Measurements from ENCODE around the gene SMARCAL1.
A peak's percentile ranks its signal among the peaks of the same experiment; 100 is the strongest.
"Not testable (repeated sequence)": the region's sequence is repeated elsewhere in the genome, so short reads cannot be mapped to it uniquely, and the experiment has no call there.

The SMARCAL1 gene

DNA sequence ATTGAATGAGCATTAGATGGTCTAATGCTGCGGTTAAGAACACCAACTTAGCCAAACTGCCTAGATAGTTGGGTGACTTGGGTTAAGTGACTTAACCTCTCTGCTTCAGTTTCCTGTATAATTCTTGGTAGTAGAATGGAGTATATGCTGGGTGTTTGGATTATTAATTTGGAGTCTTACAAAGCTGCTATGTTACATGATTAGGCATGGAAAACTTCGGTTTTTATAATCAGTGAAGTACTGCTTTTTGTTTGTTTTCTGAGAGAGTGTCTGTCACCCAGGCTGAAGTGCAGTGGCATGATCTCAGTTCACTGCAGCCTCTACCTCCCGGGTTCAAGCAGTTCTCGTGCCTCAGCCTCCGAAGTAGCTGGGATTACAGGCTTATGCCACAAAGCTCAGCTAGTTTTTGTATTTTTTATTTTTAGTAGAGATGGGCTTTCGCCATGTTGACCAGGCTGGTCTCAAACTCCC, 90.9 kb downstream of the SMARCAL1 start:
- no peak for DNase-seq

GRCh38 chr2:216503697-216504375, 91.6 kb downstream of the SMARCAL1 start:
- no peak for DNase-seq

DNA sequence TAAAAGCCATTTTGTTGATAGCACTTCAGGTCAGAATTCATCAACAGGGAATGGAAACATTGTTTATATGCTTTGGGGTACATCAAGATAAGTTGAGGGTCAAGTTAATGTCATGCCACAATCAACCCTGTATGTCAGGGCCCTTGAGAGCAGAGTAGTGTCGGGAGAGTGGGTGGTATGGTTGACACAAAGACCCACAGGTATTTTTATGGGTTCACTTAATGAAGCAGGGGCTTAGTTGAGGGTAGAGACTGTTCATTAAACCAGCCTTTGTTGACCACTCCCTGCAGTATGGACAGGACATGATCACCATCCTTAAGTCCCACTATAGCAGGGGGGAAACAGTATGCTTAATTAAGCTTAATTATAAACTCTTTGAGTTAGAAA, 92.1 kb downstream of the SMARCAL1 start:
- DNase-seq: no peak

DNA sequence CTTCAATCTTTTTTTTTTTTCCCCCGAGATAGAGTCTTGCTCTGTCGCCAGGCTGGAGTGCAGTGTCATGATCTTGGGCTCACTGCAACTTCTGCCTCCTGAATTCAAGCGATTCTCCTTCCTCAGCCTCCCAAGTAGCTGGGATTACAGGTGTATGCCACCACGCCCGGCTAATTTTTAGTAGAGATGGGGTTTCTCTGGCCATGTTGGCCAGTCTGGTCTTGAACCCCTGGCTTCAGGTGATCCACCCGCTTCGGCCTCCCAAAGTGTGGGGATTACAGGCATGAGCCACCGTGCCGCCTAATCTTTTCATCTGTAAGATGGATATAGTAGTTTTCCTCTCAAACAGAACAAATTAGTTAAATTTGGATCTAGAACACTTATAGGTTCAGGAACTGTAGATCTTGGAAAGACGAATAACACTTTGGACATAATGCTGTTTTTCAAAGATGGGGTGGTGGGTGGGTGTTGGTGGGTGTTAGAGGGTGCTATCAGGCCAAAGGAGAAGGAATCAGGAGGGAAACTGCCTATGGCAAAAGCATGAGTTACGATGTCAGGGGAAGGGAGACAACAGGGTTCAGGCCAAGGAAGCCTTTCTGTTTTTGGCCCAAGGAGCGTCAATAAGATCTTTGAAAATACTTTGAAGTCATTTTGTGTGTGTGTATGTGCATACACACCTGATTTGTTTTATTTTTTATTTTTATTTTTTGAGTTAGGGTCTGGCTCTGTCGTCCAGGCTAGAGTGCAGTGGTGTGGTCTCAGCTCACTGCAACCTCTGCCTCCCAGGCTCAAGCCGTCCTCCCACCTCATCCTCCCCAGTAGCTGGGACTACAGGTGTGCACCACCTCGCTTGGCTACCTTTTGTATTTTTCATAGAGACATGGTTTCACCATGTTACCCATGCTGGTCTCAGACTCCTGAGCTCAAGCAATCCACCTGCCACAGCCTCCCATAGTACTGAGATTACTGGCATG, 93.1 kb downstream of the SMARCAL1 start:
- no peak for DNase-seq

DNA sequence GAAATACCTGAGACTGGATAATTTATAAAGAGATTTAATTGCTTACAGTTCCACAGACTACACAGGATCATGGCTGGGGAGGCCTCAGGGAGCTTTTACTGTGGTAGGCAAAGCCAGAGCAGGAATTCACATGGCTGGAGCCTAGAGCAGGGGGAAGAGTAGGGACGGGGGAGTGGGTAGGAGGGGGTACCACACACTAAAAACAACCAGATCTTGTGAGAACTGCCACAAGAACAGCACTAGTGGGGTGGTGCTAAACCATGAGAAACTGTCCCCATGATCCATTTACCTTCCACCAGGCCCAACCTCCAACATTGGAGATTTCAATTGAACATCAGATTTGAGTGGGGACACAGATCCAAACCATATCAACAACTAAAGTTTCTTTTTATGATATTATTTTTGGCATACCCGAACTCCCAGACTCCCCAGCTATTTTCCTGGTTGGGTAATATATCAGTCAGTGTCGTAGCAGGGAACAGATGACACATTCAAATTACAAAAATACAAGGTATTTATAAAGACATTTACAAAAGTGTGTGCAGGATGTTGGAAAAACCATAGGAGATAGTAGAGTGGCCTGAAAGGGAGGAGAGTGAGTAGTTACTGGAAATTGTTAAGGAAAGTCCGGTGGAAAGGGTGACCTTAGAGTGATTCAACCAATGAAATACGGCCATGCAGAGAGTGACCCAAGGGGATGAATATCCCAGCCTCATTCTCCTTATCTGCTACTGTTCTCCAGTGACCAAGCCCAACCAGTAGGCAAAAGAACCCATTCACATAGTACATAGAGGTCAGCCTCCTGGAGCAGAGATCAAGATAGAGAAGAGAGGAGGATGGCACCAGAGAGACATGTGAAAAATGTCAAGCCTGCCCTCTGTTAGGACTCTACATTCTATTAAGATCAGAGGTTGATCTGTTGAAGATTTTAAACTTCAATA, 95.2 kb downstream of the SMARCAL1 start:
- no peak for DNase-seq

GRCh38 chr2:216508229-216508628, 95.9 kb downstream of the SMARCAL1 start:
- no peak for DNase-seq

DNA sequence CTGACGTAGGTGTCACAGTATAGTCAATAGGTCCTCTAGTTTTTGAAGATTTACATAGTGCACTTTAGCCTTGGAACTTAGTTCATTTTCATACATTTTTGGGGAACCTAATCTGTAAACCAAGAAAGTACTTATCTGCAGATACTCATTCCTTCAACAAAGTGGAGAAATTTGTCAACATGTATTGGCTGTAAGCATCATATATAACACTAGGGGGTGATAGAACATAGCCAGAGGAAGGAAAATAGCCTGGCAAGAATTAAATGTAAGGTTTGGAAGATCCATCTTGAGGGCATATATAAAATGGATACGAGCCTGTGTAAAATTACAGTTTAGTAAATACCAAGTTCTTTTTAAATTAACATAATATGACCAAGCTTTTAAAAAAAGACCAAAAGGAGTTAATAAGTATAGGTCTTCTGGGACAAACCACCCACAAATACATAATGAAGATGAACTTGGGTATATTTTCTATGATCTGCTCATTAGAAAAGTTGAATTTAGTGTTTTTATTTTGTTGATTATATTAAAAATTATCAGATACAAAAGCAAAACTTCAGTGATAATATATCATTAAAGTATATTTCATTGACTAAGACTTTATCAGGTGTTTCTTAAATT, 104.6 kb downstream of the SMARCAL1 start:
- DNase-seq: peak; percentile 25

- no peak for DNase-seq
Observed at GRCh38 chr2:216517447-216518225, 105.4 kb downstream of the SMARCAL1 start.

DNA sequence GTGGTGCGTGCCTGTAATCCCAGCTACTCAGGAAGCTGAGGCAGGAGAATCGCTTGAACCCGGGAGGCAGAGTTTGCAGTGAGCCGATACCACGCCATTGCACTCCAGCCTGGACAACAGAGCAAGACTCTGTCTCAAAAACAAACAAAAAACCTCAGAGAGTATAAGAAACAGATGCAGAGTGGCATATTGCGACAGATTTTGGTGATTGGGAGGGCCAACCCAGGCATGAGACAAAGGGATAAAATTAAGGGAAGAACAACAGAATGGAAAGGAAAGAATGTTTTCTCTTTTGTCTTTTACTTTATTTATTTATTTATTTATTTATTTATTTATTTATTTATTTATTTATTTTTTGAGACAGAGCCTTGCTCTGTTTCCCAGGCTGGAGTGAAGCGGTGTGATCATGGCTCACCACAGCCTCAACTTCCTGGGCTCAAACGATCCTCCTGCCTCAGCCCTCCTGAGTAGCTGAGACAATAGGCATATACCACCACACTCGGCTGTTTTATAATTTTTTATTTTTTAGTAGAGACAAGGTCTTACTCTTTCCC, 106.4 kb downstream of the SMARCAL1 start:
- DNase-seq: not testable (repeated sequence)

- DNase-seq: peak; percentile 73
Observed at GRCh38 chr2:216519154-216519762, 107.0 kb downstream of the SMARCAL1 start.

DNA sequence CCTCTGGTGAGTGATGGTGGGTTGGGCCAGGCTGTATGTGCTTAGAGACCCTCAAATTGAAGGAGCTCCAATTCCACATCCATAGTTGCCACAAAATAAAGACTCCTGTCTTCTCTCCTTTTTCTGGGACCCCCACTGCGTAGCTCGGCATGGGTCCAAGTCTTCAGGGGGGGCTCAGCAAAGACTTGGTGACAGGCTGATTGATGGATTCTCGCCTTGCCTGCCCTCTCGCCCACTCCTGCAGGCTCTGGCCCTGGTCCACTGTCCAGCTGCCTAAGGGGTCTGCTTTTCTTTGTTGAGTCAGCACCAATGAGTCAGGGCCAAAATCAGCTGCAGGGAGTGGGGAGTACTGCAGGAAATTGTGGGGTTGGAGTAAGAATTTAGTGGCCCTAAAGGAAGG, 107.8 kb downstream of the SMARCAL1 start:
- no peak for DNase-seq

DNA sequence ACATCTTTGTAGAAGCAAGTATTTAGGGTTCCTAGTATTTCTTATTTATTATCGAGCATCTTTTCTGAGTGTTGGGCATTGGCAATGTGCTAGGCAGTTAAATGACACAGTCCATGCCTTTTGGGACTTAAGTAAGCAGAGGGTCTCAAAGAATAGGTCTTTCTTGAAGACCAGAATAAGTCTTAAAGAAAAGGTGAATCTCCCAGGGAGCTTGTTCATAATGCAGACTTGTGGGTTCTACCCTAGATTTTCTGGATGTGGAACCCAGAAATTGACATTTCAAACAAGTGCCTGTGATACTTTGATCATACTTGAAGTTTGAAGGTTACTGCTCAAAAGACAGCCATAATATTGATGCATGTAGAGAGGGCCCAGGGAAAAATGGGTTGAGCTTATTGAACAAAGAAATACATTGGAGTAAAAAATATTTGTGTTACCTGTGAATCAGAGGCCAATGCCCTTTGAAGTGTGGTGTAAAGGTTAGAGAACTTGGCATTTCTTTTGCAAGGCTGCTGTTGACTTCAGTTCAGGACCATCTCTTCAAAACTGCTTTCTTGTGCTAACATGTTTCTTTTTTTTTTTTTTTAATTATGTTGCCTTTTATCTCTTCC, 110.7 kb downstream of the SMARCAL1 start:
- no peak for DNase-seq

DNA sequence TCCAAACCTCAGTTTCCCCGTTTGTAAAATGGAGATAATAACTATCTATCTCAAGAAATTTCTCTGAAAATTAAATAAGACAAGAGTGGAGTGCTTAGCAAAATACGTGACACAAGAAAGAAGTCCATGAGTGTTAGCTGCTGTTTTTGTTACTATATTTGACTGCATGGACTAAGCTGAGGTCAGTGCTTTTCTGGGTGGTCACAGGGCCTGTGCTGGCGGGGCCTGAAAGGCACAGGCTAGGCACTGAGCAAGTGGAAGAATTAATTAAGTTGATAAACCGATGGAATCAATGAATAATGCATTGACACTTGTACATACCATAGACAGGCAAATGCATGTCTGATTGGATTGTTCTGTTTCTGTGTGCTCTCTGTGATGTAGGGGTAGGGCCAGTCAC, 113.7 kb downstream of the SMARCAL1 start:
- no peak for DNase-seq

DNA sequence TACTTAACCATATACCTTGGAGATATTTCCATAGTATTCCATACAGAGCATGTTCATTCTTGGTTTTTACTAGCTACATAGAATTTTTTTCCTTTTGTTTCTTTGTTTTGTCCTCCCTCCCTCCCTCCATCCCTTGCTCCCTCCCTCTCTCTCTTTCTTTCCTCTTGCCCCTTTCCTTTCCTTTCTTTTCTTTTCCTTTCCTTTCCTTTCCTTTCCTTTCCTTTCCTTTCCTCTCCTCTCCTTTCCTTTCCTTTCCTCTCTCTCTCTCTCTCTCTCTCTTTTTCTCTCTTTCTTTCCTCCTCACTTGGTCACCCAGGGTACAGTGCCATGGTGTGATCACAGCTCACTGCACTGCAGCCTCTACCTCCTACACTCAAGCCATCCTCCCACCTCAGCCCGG, 114.7 kb downstream of the SMARCAL1 start:
- no peak for DNase-seq

DNA sequence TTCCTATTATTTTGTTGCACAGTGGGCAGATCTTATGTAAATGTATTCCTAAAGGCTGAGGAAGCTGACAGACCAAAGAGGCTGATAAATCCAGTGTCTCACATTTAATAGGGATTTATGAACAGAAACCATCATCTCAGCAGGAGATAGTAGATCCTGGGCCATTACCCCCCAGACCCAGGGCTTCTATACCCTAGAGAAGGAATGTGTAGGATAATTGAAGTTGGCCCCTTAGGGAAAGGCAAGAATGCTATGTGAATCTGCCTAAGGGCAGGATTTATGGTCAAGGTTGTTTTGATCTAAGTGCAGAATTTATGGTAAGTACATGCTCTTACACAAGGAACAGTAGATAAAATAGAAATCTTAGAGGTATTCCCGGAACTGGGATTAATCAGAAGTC, 115.3 kb downstream of the SMARCAL1 start:
- no peak for DNase-seq

DNA sequence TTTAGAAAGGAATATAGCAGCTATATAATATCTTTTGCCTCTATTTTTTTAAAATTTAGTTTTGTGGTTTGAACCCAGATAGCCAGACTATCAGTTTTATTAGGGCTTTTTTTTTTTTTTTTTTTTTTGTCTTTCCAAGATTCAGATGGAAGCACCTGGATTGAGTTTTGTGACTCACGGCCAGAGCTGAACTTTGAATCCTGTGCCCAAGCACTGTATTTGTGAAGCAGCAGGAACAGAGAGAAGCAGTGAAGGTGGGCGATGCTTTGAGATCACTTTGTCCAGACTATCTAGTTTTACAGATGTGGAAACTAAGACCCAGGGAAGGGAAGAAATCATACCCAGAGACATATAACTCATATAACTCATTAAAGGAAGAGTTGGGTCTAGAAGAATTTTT, 120.3 kb downstream of the SMARCAL1 start:
- DNase-seq: no peak

All from DMS153 (cell line).